GM21737 (cell line): ENCODE results near the gene MRPL58.
"Not testable (repeated sequence)": the region's sequence is repeated elsewhere in the genome, so short reads cannot be mapped to it uniquely, and the experiment has no call there.

ENCODE experiments used
- ATAC-seq: cut with Tn5 transposase; IDR thresholded peaks from one replicate; pipeline ENCODE4 v1.9.1; 2021; ENCODE audit warnings: mild to moderate bottlenecking, moderate library complexity; ENCODE audit not compliant: unreplicated experiment

MRPL58 gene

DNA sequence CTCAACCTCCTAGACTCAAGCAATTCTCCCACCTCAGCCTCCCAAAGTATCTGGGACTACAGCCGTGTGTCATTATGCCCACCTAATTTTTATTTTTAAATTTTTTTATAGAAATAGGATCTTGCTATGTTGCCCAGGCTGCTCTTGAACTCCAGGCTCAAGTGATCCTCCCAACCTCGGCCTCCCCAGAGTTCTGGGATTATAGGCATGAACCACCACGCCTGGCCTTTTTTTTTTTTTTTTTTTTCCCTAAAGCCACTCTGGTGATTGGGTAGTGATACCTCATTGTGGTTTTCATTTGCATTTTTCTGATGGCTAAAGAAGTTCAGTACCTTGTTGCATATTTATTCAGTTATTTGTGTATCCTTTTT lies 26.3 kb upstream of the MRPL58 start:
- no peak for ATAC-seq

DNA sequence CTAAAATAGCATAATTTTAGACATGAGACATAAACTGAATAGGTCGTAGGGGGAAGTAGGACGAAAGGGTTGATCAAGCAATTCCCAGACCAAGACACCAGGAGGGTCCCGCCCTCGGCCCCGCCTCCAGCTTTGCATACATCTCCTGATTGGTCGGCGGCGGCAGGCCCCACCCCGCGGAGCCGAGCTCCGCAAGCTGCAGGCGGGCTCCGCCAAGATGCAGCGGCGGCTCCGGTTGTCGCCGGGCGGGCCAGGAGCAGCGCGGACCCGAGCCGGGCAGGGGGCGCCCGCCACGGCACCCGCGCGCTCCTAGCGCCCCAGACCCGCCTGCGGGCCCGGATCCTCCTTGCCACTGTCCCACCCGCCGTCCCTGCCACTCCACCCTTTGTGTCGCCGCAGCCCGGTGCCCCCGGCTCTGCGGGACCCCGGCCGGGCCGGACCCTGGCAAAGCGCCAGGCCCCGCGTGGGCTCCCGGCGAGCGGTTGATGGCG lies 25.0 kb upstream of the MRPL58 start, which contains the start of gene CDR2L:
Gene CDR2L (plus strand): TSS at position 215 of the 491 bp plus-strand sequence. CDS start 412 bp downstream, outside the sequence.
- ATAC-seq, result peak; percentile 93

DNA sequence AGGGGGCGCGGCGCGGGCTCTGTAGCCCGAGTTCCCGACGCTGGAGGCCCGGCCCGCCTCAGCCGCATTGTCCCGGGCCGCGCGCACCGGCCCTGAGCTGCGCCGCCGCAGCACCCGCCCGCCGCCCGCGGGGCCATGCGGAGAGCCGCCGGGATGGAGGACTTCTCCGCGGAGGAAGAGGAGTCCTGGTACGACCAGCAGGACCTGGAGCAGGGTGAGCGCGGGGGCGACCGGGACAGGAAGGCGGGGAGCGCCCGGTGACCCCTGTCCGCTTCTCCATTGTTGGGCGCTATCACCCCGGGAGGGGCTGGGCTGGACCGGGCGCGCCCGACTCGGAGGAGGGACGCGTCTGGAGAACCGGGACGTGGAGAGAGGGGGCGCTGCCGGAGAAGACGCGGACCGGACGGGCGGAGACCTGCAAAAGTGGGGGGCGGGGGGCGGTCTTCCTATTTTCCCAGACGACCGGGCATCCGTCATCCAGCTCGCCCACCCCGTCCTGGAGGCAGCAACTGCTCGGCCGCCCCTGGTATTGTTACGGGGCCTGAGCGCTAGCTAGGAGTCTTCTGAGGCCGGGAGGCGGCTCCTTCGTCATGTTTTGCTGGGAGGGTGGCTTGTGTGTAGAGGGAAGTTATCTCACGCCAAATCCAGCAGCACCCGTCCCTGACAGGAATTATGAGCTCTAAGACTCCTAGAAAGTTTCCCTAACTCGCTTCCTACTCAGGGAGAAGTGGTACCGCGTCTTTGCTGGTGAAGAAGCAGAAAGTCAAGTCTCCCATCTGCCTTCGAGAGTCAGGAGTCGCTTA lies 24.4 kb upstream of the MRPL58 start:
- ATAC-seq, result peak; percentile 27

DNA sequence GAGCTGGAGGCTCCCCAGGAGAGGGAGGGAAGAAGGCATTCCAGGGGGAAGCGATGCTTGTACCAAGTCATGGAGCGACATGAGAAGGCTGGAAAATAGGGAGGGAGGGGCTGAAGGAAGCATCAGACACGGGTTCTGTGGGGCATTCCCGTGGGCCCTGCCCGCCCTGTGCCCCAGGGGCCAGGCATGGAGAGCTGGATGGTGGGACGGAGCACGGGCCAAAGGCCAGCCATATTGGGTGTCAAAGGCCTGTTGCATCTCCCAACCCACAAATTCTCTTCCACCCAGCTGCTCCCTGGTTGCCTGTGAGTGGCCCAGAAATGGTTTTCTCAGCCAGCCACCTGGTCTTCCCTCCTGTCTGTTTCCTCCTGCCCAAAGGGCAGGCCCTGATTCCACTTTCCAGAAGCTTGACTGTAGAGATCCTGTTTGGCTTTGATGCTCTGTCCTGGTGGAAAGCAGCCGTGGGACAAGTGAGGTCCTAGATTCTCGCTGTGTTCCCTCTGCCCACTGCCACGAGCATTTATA lies 21.8 kb upstream of the MRPL58 start:
- ATAC-seq, result no peak

DNA sequence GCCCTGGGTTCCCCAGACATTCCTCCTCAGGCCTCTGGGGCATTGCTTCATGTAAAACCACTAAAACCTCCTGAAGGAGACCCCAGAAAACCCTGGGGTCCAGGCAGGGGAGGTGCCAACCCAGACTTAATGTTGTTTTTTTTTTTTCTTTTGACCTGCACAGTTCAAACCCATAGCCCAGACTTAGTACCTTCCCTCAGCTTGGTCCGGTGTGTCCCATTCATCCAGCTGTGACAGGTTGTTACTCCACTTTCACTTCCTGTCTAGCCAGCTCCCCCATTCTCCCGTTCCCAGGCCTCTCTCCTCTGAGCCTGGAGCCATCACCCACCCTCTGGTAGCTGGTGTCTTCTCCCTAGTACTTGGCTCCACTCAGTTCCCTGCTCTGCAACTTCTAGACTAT lies 20.2 kb upstream of the MRPL58 start:
- no peak for ATAC-seq

DNA sequence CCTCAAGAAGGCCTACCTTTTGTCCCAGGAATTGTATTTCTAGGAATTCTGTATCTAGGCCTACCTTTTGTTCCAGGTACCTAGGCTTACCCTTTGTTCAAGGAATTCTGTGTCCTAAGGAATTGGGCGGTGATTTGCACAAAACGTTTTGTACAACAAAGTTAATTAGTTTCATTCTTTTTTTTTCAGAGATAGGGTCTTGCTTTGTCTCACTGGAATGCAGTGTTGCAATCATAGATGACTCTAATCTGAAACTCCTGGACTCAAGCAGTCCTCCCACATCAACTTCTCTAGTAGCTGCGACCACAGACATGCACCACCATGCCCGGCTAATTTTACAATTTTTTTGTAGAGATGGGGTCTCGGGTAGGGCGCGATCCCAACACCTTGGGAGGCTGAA lies 18.0 kb upstream of the MRPL58 start:
- no peak for ATAC-seq

DNA sequence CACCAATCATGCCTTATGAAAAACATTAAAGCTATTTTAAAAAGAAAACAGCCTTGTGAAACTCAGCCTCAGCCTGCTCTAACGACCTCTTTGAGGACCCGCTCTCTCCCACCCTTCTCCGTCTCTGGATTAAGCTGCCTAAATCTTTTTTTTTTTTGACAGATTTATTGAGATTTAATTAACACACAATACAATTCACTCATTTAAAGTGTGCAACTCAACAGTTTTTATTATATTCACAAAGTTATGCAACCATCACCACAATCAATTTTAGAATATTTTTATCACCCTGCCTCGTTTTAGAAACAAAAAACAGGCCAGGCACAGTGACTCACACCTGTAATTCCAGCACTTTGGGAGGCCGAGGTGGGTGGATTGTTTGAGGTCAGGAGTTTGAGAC lies 16.6 kb upstream of the MRPL58 start:
- ATAC-seq, result no peak

DNA sequence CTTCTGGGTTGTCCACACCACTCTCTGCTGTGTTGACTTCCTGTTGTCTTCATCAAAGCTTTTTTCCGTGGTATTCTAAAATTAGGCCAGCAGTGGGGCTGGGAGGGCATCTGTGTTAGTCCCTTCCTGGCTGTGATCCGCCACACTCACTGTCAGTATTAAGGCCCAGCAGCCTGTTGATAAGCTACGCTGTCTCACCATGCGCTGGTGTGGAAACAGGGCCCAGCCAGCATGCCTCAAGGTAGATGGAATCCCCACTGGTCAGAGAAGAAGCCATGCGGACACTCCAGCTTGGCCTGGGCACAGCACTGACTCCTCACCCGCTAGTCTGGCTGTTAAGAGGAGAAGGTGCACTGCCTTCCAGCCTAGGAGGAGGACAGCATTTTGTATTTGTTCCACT lies 13.7 kb upstream of the MRPL58 start:
- no peak for ATAC-seq

DNA sequence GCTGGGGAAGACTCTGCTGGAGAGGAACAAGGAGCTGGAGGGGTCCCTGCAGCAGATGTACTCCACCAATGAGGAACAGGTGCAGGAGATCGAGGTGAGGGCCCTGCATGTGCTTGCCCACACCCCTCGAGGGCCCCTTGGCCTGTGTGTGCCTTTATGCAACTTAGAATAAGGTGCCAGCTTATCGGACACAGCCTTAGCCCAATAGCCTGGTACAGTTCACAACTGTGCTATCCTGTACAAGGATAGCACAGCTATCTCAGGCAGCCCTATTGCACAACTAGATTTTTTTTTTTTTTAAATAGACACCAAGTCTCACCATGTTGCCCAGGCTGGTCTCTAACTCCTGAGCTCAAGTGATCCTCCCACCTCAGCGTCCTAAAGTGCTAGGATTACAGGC lies 12.9 kb upstream of the MRPL58 start:
- no peak for ATAC-seq

DNA sequence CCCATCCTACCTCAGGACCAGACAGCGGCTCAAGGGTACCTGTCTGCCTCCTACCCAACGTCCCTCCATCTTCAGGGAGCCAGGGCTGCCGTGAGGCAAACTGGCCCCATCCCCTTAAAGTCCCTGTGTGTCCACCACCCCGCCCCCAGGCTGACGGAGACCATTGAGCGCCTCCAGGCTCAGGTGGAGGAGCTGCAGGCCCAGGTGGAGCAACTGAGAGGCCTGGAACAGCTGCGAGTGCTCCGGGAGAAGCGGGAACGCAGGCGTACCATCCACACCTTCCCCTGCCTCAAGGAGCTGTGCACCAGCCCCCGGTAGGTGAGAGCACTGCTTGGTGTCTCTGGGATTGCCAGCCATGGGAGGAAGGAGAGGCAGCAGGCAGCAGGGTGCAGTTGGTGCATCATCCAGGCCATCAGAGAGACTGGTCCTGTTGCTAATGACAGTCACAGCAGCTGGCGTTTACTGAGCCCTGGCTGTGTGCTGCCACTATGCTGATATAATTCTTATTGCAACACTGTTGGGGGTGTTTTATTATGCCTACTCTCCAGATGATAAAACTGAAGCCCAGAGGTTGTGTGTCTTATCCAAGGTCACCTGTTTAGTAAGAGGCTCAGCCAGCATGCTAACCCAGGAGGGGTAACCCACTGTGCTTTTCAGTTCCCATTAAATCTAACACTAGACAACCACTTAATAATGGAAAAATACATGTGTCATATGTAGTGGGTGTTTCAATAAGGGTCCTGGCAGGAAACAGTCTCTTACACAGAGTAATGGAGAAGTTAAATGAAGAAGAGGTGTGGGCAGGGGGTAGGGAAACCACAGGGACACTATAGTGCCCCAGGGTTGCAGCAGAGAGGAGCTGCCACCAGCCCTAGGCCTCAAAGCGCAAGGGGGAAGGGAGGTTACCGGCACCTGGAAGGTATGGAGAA lies 10.3 kb upstream of the MRPL58 start:
- no peak for ATAC-seq

DNA sequence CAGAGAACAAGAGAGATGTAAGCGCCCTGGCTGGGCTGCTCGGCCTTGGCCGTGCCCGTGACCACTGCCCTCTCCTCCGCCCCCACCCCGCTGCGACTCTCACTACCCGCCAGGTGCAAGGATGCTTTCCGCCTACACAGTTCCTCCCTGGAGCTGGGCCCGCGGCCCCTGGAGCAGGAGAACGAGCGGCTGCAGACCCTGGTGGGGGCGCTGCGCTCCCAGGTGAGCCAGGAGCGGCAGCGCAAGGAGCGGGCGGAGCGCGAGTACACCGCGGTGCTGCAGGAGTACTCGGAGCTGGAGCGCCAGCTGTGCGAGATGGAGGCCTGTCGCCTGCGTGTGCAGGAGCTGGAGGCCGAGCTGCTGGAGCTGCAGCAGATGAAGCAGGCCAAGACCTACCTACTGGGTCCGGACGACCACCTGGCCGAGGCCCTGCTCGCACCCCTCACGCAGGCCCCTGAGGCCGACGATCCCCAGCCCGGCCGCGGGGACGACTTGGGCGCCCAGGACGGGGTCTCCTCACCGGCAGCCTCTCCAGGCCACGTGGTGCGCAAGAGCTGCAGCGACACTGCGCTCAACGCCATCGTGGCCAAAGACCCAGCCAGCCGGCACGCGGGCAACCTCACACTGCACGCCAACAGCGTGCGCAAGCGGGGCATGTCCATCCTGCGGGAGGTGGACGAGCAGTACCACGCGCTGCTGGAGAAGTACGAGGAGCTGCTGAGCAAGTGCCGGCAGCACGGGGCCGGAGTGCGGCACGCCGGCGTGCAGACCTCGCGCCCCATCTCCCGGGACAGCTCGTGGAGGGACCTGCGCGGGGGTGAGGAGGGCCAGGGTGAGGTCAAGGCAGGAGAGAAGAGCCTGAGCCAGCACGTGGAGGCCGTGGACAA lies 9.2 kb upstream of the MRPL58 start:
- ATAC-seq, result no peak

DNA sequence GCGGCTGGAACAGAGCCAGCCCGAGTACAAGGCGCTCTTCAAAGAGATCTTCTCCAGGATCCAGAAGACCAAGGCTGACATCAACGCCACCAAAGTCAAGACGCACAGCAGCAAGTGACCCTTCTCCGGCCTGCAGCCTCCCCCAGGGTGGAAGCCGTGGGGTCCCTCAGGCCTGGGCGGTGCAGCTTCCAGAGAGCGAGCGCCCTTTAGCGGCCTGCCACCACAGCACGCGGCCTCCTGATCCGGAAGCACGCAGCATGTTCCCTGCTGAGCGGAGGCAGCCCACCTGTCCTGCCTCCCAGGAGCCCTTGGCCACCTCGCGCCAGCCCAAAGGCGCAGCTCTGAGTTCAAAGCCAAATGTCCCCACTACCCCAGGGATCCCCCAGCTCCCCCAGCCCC lies 8.5 kb upstream of the MRPL58 start:
- no peak for ATAC-seq

DNA sequence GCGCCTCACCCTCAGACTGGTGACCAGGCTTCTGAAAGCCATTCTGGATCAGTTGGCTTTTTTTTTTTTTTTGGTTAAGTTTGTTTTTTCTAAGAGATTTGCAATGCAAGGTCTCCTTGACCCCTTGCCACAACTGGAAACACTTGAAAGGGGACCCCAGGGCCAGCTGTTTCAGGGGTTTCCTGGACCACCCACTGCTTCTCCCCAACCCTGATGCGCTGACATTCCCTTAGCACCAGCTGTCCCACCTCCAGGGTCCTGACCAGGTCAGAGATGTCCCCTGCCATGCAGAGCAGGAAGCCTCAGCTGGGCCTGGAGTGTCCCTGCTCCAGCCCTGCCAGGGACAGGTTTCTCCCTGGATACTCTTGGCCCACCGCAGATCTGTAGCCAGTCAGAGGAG lies 8.1 kb upstream of the MRPL58 start:
- ATAC-seq, result no peak

DNA sequence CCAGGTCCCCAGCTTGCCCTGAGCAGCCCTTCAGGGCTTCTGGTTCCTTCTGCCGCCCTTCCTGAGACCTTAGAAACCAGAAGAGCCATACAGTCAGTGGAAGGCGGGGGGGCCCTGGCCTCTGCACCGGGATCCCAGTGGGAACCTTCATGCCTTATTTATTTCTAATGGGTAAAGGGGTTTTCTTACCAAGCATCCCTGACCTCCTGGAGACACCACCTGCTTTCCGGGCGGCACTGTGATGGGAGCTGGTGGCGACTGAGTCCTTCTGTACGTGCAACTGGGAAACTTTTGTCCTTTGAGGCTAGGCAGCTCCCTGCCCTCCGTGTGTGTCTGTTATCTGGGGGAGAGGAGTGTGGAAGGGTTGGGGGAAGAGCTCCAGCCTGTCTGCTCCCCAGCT lies 7.2 kb upstream of the MRPL58 start:
- ATAC-seq, result no peak

DNA sequence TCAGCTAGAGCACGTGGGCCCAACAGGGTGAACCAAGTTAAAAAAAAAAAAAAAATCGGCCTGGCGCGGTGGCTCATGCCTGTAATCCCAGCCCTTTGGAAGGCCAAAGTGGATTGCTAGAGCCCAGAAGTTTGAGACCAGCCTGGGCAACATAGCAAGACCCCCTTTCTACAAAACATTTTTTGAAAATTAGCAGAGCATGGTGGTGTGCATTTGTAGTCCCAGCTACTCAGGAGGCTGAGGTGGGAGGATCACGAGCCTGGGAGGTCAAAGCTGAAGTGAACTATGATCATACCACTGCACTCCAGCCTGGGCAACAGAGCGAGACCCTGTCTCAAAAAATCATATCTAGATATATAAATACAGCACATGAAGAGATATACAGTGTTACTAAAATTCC lies 6.4 kb upstream of the MRPL58 start:
- ATAC-seq, result not testable (repeated sequence)

DNA sequence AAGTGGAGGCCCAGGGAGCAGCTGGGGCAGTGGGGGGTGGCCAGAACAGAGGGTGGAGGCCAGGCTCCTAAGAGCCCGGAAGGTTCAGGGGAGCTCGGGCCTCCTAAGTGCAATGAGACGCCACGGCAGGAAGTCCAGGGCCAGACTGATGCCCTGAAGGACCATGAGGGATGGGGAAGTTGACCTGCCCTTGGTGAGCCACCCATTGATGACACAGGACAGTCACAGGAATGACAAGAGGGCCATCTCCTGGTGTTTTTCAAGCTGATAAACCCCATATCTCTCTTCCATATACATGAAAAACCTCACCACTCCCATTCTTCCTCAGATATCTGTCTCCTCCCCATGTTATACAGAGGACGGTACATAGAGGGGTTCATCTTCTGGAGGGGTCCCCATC lies 5.8 kb upstream of the MRPL58 start:
- ATAC-seq, result no peak

DNA sequence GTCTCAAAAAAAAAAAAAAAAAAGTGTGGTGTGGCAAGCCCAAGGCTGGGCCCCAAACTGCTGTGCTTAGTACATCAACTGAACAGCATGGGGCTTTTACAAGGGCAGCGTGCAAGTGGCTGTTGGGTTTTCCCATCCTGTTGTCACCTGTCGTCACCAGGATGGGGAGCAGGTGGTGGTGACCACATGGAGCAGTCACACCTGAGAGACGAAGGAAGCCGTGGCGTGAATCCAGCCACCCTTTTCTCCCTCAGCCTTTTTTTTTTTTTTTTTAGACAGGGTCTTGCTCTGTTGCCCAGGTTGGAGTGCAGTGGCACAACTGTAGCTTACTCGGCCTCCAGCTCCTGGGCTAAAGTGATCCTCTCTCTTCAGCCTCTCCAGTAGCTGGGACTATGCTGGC lies 4.1 kb upstream of the MRPL58 start:
- ATAC-seq, result no peak

DNA sequence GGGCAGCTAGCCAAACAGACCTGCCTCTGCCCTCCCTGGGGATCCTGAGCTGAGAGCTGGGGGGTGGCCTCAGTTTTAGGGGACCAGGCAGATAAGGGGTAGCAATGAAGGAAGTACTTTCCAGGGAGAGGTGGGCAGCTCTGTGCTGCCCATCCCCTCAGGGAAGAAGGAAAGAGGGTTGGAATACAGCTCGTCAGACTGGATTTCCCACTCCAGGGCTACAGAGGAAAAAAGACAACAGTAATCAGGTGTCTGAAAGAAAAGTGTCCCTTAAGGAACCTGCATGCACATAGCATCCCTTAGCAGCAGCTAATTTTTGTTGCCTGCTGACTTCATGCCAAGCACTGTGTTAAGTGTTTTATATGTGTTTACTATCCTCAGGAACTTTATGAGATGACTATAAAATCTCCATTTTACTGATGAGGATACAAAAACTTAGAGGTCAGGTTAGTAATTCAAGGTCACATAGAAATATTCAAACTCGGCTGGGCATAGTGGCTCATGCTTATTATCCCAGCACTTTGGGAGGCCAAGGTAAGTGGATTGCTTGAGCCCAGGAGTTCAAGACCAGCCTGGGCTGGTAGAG lies 3.2 kb upstream of the MRPL58 start:
- no peak for ATAC-seq

DNA sequence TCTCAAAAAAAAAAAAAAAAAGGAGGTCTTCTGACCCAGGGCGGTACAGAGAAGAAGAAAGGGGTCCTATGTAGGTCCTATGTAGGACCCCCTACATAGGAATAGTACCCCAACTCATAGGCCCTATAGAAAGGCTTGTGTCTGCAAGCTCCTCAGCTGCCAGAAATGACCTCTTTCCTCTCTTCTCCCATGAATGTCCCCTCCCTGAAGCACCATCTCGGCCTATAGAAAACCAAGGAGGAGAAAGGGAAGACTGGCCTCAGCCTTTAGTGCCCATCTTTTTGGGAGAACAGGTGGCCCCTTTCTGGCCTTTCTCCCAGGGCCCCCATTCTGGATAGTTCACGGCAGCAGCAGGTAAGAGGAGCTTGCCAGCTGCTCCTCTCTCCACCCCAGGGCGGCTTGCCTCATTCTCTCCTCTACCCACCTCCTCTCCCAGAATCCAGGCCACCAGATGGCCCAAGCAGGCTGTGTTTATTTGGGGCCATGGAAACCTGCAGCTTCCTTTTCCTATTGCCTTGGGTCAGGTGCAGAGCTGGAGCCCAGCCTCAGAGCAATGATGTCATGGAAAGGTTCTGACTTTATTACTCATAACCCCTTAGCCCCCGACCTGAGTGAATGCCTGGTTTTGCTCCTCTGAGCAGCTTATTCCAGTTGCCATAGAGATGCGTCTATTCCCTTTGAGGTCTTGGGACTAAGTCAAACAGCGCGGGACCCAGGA lies 1.6 kb upstream of the MRPL58 start:
- ATAC-seq, result no peak
